CD14-positive monocyte (primary cell): Measurements from ENCODE around the gene TPSG1. TPM values are rescaled to one million over a fixed set of nuclear protein-coding genes. Genes with fewer than 3 reads are reported as not detected.

ENCODE experiments used
- DNase-seq, 3 donors: peaks; one replicate each; pipeline ENCODE4 v3.0.0-alpha.2; 2011 to 2022
- H2AFZ ChIP-seq: 2 replicates; pipeline ENCODE4 v1.6.0; 2012; ENCODE audit warnings: mild to moderate bottlenecking, low read depth, low read length, inconsistent platforms; ENCODE audit not compliant: insufficient read depth, poor library complexity, severe bottlenecking
- H3K27ac ChIP-seq, 2 donors: 1 replicate in 1 of 2; 2 replicates in 1 of 2; pipeline ENCODE4 v1.5.1; 2012 to 2013; ENCODE audit warnings: low read length in 2 of 2, control low read depth in 1 of 2, inconsistent platforms in 1 of 2, low read depth in 1 of 2, mild to moderate bottlenecking in 1 of 2
- H3K27me3 ChIP-seq, 2 donors: one replicate each; pipeline versions ENCODE4 v1.6.0 to v1.6.1; 2011 to 2013; ENCODE audit warnings: low read length in 2 of 2; ENCODE audit not compliant: control insufficient read depth in 2 of 2, insufficient read depth in 2 of 2
- H3K36me3 ChIP-seq, 2 donors: replicated peaks in 1 of 2; 1 replicate in 1 of 2; 2 replicates in 1 of 2; pipeline versions ENCODE4 v1.5.1 to v1.6.1; 2012 to 2013; ENCODE audit warnings: low read length in 2 of 2, control low read depth in 1 of 2, inconsistent platforms in 1 of 2, mild to moderate bottlenecking in 1 of 2; ENCODE audit not compliant: insufficient read depth in 2 of 2, control insufficient read depth in 1 of 2
- H3K4me1 ChIP-seq, 2 donors: 1 replicate in 1 of 2; 2 replicates in 1 of 2; pipeline versions ENCODE4 v1.5.1 to v1.6.1; 2012 to 2013; ENCODE audit warnings: low read length in 2 of 2, control low read depth in 1 of 2, inconsistent platforms in 1 of 2, mild to moderate bottlenecking in 1 of 2, moderate library complexity in 1 of 2; ENCODE audit not compliant: insufficient read depth in 2 of 2, control insufficient read depth in 1 of 2
- H3K4me2 ChIP-seq: replicated peaks from 2 replicates; pipeline ENCODE3; 2012; ENCODE audit warnings: low read length, moderate library complexity, mild to moderate bottlenecking; ENCODE audit not compliant: poor library complexity, severe bottlenecking; ENCODE audit errors: extremely low read depth
- H3K4me3 ChIP-seq, 3 experiments: fragments of 200-600 bp in 1 of 3; sonication (generic) in 1 of 3; replicated peaks in 1 of 3; 1 replicate in 2 of 3; 2 replicates in 1 of 3; pipeline ENCODE4 v1.5.1; 2011 to 2013; ENCODE audit warnings: low read length in 3 of 3, mild to moderate bottlenecking in 3 of 3, control low read depth in 2 of 3, low read depth in 2 of 3, inconsistent platforms in 1 of 3, moderate library complexity in 1 of 3
- H3K79me2 ChIP-seq: 2 replicates; pipeline ENCODE4 v1.6.0; 2012; ENCODE audit warnings: mild to moderate bottlenecking, control low read depth, inconsistent platforms, low read length, moderate library complexity; ENCODE audit not compliant: insufficient read depth
- H3K9ac ChIP-seq: 2 replicates; pipeline ENCODE4 v1.6.0; 2017; ENCODE audit warnings: low read length, mild to moderate bottlenecking; ENCODE audit not compliant: insufficient read depth, poor library complexity, severe bottlenecking
- H3K9me3 ChIP-seq, 2 donors: replicated peaks in 1 of 2; 1 replicate in 1 of 2; 2 replicates in 1 of 2; pipeline versions ENCODE4 v1.5.1 to v1.6.1; 2012 to 2013; ENCODE audit warnings: low read length in 2 of 2, control low read depth in 1 of 2; ENCODE audit not compliant: control insufficient read depth in 1 of 2, insufficient read depth in 1 of 2
- H4K20me1 ChIP-seq: 2 replicates; pipeline ENCODE4 v1.6.0; 2012; ENCODE audit warnings: mild to moderate bottlenecking, low read length, control low read depth, moderate library complexity; ENCODE audit not compliant: insufficient read depth
- H3K27ac Mint-ChIP-seq, 7 donors: one replicate each; pipeline ENCODE4 v1.8.0; 2020; ENCODE audit warnings: mild to moderate bottlenecking in 7 of 7, mixed read lengths in 7 of 7, moderate library complexity in 6 of 7, inconsistent platforms in 2 of 7
- H3K27me3 Mint-ChIP-seq, 3 donors: one replicate each; pipeline ENCODE4 v1.8.0; 2021 to 2022; ENCODE audit warnings: low read depth in 3 of 3, mild to moderate bottlenecking in 3 of 3, mixed read lengths in 3 of 3, moderate library complexity in 3 of 3, inconsistent platforms in 1 of 3
- H3K36me3 Mint-ChIP-seq, 2 donors: one replicate each; pipeline ENCODE4 v1.8.0; 2020; ENCODE audit warnings: mixed read lengths in 2 of 2, inconsistent platforms in 1 of 2, mild to moderate bottlenecking in 1 of 2
- H3K4me1 Mint-ChIP-seq: one replicate; pipeline ENCODE4 v1.8.0; 2020; ENCODE audit warnings: mild to moderate bottlenecking, mixed read lengths
- H3K4me3 Mint-ChIP-seq, 2 donors: one replicate each; pipeline ENCODE4 v1.8.0; 2020; ENCODE audit warnings: mild to moderate bottlenecking in 2 of 2, mixed read lengths in 2 of 2, moderate library complexity in 1 of 2
- H3K9me3 Mint-ChIP-seq, 7 donors: one replicate each; pipeline ENCODE4 v1.8.0; 2020 to 2022; ENCODE audit warnings: mixed read lengths in 7 of 7, mild to moderate bottlenecking in 6 of 7, moderate library complexity in 6 of 7, inconsistent platforms in 2 of 7
- WGBS: methylation state at CpG from one replicate; pipeline ENCODE4 v1.1.5; 2013; ENCODE audit warnings: missing lambda C conversion rate; ENCODE audit not compliant: insufficient coverage; 5-methylcytosine and 5-hydroxymethylcytosine counted together
- intact Hi-C, 2 donors: fragments of 100-400 bp; cut with micrococcal nuclease; formaldehyde crosslinking; loops; one replicate each; pipeline versions ENCODE4 v1.15.0 to v1.15.1; 2023
- polyA plus RNA-seq, 3 donors: library from polyadenylated mRNA; depleted of rRNA in 1 of 3; unstranded in 2 of 3; stranded (reverse) in 1 of 3; fragments of 300-500 nt in 2 of 3; fragments of >200 nt in 1 of 3; fragmentation: Illumina TruSeq in 2 of 3; gene quantifications; 1 replicate in 2 of 3; 2 replicates in 1 of 3; pipeline ENCODE4 v1.2.3, GENCODE V29; 2012 to 2021
- TF ChIP-seq, protein P1 (sequence below): fragments of 200-600 bp; IDR thresholded peaks from one replicate; pipeline ENCODE4 v1.8.0; 2022; ENCODE audit warnings: antibody characterized with exemption, mild to moderate bottlenecking

The TPSG1 gene
- polyA plus RNA-seq, 3 donors, result not detected

DNA sequence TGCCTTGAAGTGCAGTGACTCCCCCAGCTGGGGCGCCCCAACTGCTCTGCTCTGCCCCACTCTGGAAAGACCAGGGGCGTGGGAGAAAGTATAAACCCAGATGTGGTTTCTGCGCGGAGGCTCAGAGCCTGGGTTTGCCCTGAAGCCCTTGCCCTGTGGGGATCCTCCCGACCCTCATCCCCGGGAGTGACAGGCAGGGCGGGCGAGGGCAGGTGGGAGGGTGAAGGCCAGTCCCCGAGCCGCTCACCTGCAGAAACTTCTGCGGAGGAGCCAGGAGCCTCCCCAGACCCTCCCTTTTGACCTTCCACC lies 34.6 kb upstream of the TPSG1 start:
- no peak for DNase-seq
- TF ChIP-seq, protein P1, sequence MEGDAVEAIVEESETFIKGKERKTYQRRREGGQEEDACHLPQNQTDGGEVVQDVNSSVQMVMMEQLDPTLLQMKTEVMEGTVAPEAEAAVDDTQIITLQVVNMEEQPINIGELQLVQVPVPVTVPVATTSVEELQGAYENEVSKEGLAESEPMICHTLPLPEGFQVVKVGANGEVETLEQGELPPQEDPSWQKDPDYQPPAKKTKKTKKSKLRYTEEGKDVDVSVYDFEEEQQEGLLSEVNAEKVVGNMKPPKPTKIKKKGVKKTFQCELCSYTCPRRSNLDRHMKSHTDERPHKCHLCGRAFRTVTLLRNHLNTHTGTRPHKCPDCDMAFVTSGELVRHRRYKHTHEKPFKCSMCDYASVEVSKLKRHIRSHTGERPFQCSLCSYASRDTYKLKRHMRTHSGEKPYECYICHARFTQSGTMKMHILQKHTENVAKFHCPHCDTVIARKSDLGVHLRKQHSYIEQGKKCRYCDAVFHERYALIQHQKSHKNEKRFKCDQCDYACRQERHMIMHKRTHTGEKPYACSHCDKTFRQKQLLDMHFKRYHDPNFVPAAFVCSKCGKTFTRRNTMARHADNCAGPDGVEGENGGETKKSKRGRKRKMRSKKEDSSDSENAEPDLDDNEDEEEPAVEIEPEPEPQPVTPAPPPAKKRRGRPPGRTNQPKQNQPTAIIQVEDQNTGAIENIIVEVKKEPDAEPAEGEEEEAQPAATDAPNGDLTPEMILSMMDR, result no peak
- H2AFZ ChIP-seq, result no peak overlapping the region

DNA sequence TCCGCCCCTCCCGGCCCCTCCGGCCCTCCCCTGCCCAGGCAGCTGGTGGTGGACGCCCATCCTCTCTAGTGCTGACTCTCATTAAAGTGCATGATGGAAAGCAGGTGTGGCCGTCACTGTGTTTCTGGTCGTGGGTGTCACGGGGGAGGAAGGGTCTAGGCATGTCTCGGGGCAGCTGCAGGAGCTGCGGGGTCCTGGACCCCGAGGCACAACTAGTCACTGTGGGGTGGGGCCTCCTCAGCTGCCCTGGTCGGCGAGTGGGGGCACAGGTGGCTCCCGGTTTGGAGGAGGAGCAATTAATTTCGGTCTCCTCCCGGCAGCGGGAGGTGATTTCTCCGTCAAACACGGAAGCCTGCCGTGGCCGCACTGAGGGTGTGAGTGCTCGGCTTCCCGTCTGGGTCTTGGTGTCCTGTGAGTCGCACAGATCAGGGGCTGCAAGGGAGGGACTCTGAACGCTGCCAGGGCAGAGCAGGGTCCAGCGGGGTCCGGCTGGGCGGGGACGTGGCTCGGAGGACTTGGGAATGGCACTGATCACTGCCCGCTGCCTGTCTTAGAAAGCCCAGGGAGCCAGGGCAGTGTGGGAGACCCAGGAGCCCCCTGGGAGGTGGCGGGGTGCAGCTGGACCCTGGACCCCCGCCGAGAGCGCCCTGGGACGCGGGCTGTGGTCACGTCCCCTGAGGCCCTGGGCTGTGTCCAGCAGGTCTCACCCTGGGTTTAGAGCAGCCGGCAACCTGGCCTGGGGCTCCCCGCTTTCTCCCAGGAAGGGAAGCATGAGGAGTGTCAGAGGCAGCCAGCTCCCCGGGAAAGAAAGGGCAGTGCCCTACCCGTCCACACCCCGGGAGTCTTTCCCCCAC lies 34.1 kb upstream of the TPSG1 start:
- Mint-ChIP-seq H3K27me3 (peaks cover 28 to 54% (median 30%) of the 10 kb centered on the region in 3 donors), H3K4me1 (peaks cover 4% of the 10 kb centered on the region), H3K27ac (no peak overlapping the region), H3K4me3 (peak overlapping the region in 1 of 2 donors; percentile 64), H3K9me3 (peaks cover 0 to 4% (median 0%) of the 10 kb centered on the region in 7 donors), H3K36me3 (no peaks in the 10 kb centered on the region)
- no peak for DNase-seq
- Histone ChIP-seq H2AFZ (peak overlapping the region; percentile 35), H3K4me1 (no peaks in the 10 kb centered on the region), H3K27ac (no peak overlapping the region), H3K79me2 (no peaks in the 10 kb centered on the region), H3K4me3 (no peak overlapping the region), H3K9ac (no peak overlapping the region), H4K20me1 (no peaks in the 10 kb centered on the region), H3K27me3 (peaks cover 0 to 41% of the 10 kb centered on the region in 2 donors), H3K9me3 (no peaks in the 10 kb centered on the region), H3K36me3 (no peaks in the 10 kb centered on the region), H3K4me2 (no peak overlapping the region)
- TF ChIP-seq, protein P1, result no peak
- 30% methylated on average over 33 of the region's 42 CpGs for WGBS
- intact Hi-C loops, result no loop called here

More for the DNA sequence above, 34.6 kb upstream of the TPSG1 start:
- no peaks in the 10 kb centered on the region for H3K36me3 Mint-ChIP-seq
- H3K4me3 Mint-ChIP-seq, result no peak overlapping the region
- no peaks in the 10 kb centered on the region for H3K79me2 ChIP-seq
- H3K27me3 Mint-ChIP-seq, result peaks cover 29 to 54% (median 30%) of the 10 kb centered on the region in 3 donors
- no peak overlapping the region for H3K4me2 ChIP-seq
- no peaks in the 10 kb centered on the region for H4K20me1 ChIP-seq
- no peaks in the 10 kb centered on the region for H3K9me3 ChIP-seq
- H3K27me3 ChIP-seq, result peaks cover 0 to 41% of the 10 kb centered on the region in 2 donors
- H3K4me1 Mint-ChIP-seq, result peaks cover 4% of the 10 kb centered on the region
- intact Hi-C loops, result loop anchor here in 1 of 2 donors (10.0 kb wide), 1 partner anchor 45 kb away; no protein-coding TSS in a partner anchor
- H3K9ac ChIP-seq, result no peak overlapping the region
- H3K4me3 ChIP-seq, result no peak overlapping the region
- no peaks in the 10 kb centered on the region for H3K36me3 ChIP-seq
- H3K27ac ChIP-seq, result no peak overlapping the region
- WGBS, result 45% methylated on average over 5 of the region's 11 CpGs
- no peaks in the 10 kb centered on the region for H3K4me1 ChIP-seq
- H3K9me3 Mint-ChIP-seq, result peaks cover under 1 to 7% (median 4%) of the 10 kb centered on the region in 7 donors
- H3K27ac Mint-ChIP-seq, result no peak overlapping the region
